CD14-positive monocyte (primary cell): Measurements from ENCODE around the gene NR2C2. TPM values are rescaled to one million over a fixed set of nuclear protein-coding genes. Genes with fewer than 3 reads are reported as not detected.

ENCODE experiments used
- DNase-seq, 3 donors: peaks; one replicate each; pipeline ENCODE4 v3.0.0-alpha.2; 2011 to 2022
- H2AFZ ChIP-seq: 2 replicates; pipeline ENCODE4 v1.6.0; 2012; ENCODE audit warnings: mild to moderate bottlenecking, low read depth, low read length, inconsistent platforms; ENCODE audit not compliant: insufficient read depth, poor library complexity, severe bottlenecking
- H3K27ac ChIP-seq, 2 donors: 1 replicate in 1 of 2; 2 replicates in 1 of 2; pipeline ENCODE4 v1.5.1; 2012 to 2013; ENCODE audit warnings: low read length in 2 of 2, control low read depth in 1 of 2, inconsistent platforms in 1 of 2, low read depth in 1 of 2, mild to moderate bottlenecking in 1 of 2
- H3K27me3 ChIP-seq, 2 donors: one replicate each; pipeline versions ENCODE4 v1.6.0 to v1.6.1; 2011 to 2013; ENCODE audit warnings: low read length in 2 of 2; ENCODE audit not compliant: control insufficient read depth in 2 of 2, insufficient read depth in 2 of 2
- H3K36me3 ChIP-seq, 2 donors: replicated peaks in 1 of 2; 1 replicate in 1 of 2; 2 replicates in 1 of 2; pipeline versions ENCODE4 v1.5.1 to v1.6.1; 2012 to 2013; ENCODE audit warnings: low read length in 2 of 2, control low read depth in 1 of 2, inconsistent platforms in 1 of 2, mild to moderate bottlenecking in 1 of 2; ENCODE audit not compliant: insufficient read depth in 2 of 2, control insufficient read depth in 1 of 2
- H3K4me1 ChIP-seq, 2 donors: 1 replicate in 1 of 2; 2 replicates in 1 of 2; pipeline versions ENCODE4 v1.5.1 to v1.6.1; 2012 to 2013; ENCODE audit warnings: low read length in 2 of 2, control low read depth in 1 of 2, inconsistent platforms in 1 of 2, mild to moderate bottlenecking in 1 of 2, moderate library complexity in 1 of 2; ENCODE audit not compliant: insufficient read depth in 2 of 2, control insufficient read depth in 1 of 2
- H3K4me2 ChIP-seq: replicated peaks from 2 replicates; pipeline ENCODE3; 2012; ENCODE audit warnings: low read length, moderate library complexity, mild to moderate bottlenecking; ENCODE audit not compliant: poor library complexity, severe bottlenecking; ENCODE audit errors: extremely low read depth
- H3K4me3 ChIP-seq, 3 experiments: fragments of 200-600 bp in 1 of 3; sonication (generic) in 1 of 3; replicated peaks in 1 of 3; 1 replicate in 2 of 3; 2 replicates in 1 of 3; pipeline ENCODE4 v1.5.1; 2011 to 2013; ENCODE audit warnings: low read length in 3 of 3, mild to moderate bottlenecking in 3 of 3, control low read depth in 2 of 3, low read depth in 2 of 3, inconsistent platforms in 1 of 3, moderate library complexity in 1 of 3
- H3K79me2 ChIP-seq: 2 replicates; pipeline ENCODE4 v1.6.0; 2012; ENCODE audit warnings: mild to moderate bottlenecking, control low read depth, inconsistent platforms, low read length, moderate library complexity; ENCODE audit not compliant: insufficient read depth
- H3K9ac ChIP-seq: 2 replicates; pipeline ENCODE4 v1.6.0; 2017; ENCODE audit warnings: low read length, mild to moderate bottlenecking; ENCODE audit not compliant: insufficient read depth, poor library complexity, severe bottlenecking
- H3K9me3 ChIP-seq, 2 donors: replicated peaks in 1 of 2; 1 replicate in 1 of 2; 2 replicates in 1 of 2; pipeline versions ENCODE4 v1.5.1 to v1.6.1; 2012 to 2013; ENCODE audit warnings: low read length in 2 of 2, control low read depth in 1 of 2; ENCODE audit not compliant: control insufficient read depth in 1 of 2, insufficient read depth in 1 of 2
- H4K20me1 ChIP-seq: 2 replicates; pipeline ENCODE4 v1.6.0; 2012; ENCODE audit warnings: mild to moderate bottlenecking, low read length, control low read depth, moderate library complexity; ENCODE audit not compliant: insufficient read depth
- H3K27ac Mint-ChIP-seq, 7 donors: one replicate each; pipeline ENCODE4 v1.8.0; 2020; ENCODE audit warnings: mild to moderate bottlenecking in 7 of 7, mixed read lengths in 7 of 7, moderate library complexity in 6 of 7, inconsistent platforms in 2 of 7
- H3K27me3 Mint-ChIP-seq, 3 donors: one replicate each; pipeline ENCODE4 v1.8.0; 2021 to 2022; ENCODE audit warnings: low read depth in 3 of 3, mild to moderate bottlenecking in 3 of 3, mixed read lengths in 3 of 3, moderate library complexity in 3 of 3, inconsistent platforms in 1 of 3
- H3K36me3 Mint-ChIP-seq, 2 donors: one replicate each; pipeline ENCODE4 v1.8.0; 2020; ENCODE audit warnings: mixed read lengths in 2 of 2, inconsistent platforms in 1 of 2, mild to moderate bottlenecking in 1 of 2
- H3K4me1 Mint-ChIP-seq: one replicate; pipeline ENCODE4 v1.8.0; 2020; ENCODE audit warnings: mild to moderate bottlenecking, mixed read lengths
- H3K4me3 Mint-ChIP-seq, 2 donors: one replicate each; pipeline ENCODE4 v1.8.0; 2020; ENCODE audit warnings: mild to moderate bottlenecking in 2 of 2, mixed read lengths in 2 of 2, moderate library complexity in 1 of 2
- H3K9me3 Mint-ChIP-seq, 7 donors: one replicate each; pipeline ENCODE4 v1.8.0; 2020 to 2022; ENCODE audit warnings: mixed read lengths in 7 of 7, mild to moderate bottlenecking in 6 of 7, moderate library complexity in 6 of 7, inconsistent platforms in 2 of 7
- WGBS: methylation state at CpG from one replicate; pipeline ENCODE4 v1.1.5; 2013; ENCODE audit warnings: missing lambda C conversion rate; ENCODE audit not compliant: insufficient coverage; 5-methylcytosine and 5-hydroxymethylcytosine counted together
- intact Hi-C, 2 donors: fragments of 100-400 bp; cut with micrococcal nuclease; formaldehyde crosslinking; loops; one replicate each; pipeline versions ENCODE4 v1.15.0 to v1.15.1; 2023
- polyA plus RNA-seq, 3 donors: library from polyadenylated mRNA; depleted of rRNA in 1 of 3; unstranded in 2 of 3; stranded (reverse) in 1 of 3; fragments of 300-500 nt in 2 of 3; fragments of >200 nt in 1 of 3; fragmentation: Illumina TruSeq in 2 of 3; gene quantifications; 1 replicate in 2 of 3; 2 replicates in 1 of 3; pipeline ENCODE4 v1.2.3, GENCODE V29; 2012 to 2021
- TF ChIP-seq, protein P1 (sequence below): fragments of 200-600 bp; IDR thresholded peaks from one replicate; pipeline ENCODE4 v1.8.0; 2022; ENCODE audit warnings: antibody characterized with exemption, mild to moderate bottlenecking

NR2C2 gene
- polyA plus RNA-seq, 3 donors, result 3.4 to 24.9 (median 3.8) TPM

DNA sequence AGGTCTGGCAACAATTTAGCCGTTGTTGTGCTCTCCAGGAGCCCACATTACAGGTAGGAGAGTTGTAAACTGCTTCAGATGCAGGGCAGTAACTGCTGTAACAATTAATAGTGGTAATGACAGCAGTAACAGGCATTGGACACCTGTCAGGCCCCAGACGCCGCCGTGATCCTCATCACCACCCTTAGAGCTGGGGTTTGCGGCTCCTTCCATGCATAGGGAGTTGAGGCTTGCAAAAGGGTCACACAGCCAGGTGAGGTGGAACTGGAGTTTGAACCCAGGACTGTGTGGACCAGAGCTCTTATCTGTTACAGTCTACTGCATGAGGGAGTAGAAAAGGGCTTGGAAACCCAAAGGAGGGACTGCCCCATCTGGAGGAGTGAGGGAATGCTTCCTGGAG lies 26.8 kb upstream of the NR2C2 start:
- H2AFZ ChIP-seq, result no peak overlapping the region
- H4K20me1 ChIP-seq, result no peaks in the 10 kb centered on the region
- WGBS, result 100% methylated on average over 2 of the region's 5 CpGs
- H3K27ac ChIP-seq, result no peak overlapping the region
- H3K79me2 ChIP-seq, result no peaks in the 10 kb centered on the region
- H3K4me1 Mint-ChIP-seq, result no peaks in the 10 kb centered on the region
- H3K4me3 ChIP-seq, result no peak overlapping the region
- no peak for DNase-seq
- H3K4me1 ChIP-seq, result no peaks in the 10 kb centered on the region
- no peak overlapping the region for H3K4me3 Mint-ChIP-seq
- no peaks in the 10 kb centered on the region for H3K9me3 ChIP-seq
- no peaks in the 10 kb centered on the region for H3K27me3 ChIP-seq
- H3K9ac ChIP-seq, result no peak overlapping the region
- no peak overlapping the region for H3K4me2 ChIP-seq
- H3K27me3 Mint-ChIP-seq, result peaks cover 0 to 6% (median 2%) of the 10 kb centered on the region in 3 donors
- TF ChIP-seq, protein P1, sequence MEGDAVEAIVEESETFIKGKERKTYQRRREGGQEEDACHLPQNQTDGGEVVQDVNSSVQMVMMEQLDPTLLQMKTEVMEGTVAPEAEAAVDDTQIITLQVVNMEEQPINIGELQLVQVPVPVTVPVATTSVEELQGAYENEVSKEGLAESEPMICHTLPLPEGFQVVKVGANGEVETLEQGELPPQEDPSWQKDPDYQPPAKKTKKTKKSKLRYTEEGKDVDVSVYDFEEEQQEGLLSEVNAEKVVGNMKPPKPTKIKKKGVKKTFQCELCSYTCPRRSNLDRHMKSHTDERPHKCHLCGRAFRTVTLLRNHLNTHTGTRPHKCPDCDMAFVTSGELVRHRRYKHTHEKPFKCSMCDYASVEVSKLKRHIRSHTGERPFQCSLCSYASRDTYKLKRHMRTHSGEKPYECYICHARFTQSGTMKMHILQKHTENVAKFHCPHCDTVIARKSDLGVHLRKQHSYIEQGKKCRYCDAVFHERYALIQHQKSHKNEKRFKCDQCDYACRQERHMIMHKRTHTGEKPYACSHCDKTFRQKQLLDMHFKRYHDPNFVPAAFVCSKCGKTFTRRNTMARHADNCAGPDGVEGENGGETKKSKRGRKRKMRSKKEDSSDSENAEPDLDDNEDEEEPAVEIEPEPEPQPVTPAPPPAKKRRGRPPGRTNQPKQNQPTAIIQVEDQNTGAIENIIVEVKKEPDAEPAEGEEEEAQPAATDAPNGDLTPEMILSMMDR, result no peak
- H3K36me3 Mint-ChIP-seq, result no peaks in the 10 kb centered on the region
- no peaks in the 10 kb centered on the region for H3K9me3 Mint-ChIP-seq
- H3K36me3 ChIP-seq, result no peaks in the 10 kb centered on the region
- no peak overlapping the region for H3K27ac Mint-ChIP-seq
- intact Hi-C loops, result loop anchor here (2.0 to 10.0 kb wide), 4 partner anchors 126 to 288 kb away; no protein-coding TSS in a partner anchor

DNA sequence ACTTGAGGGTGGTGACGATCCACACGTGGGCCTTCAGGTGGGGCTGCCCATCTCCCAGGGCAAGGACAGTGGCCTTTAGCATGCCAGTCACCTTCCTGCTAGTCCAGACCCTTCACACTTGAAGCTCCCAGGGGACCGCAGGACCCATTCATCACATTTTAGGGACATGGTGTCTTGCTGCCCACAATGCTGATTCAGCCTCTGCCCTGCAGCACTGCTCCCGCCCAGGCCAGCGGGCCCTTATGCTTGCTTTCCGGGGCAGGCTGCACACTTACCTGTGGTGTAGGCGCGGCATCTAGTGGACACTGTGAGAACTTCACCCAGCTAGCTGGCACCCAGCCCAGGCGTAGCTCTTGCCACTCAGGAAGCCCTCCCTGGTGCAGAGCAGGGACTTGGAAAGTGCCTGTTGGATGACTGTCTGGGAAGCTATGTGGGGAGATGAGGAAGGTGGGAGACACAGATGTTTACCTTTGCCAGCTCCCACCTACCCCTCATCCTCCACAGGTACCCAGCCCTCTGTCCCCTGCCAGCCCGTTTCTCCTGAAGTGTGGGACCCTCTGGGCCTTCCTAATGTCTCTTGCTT lies 26.3 kb upstream of the NR2C2 start:
- Mint-ChIP-seq H3K4me1 (no peaks in the 10 kb centered on the region), H3K4me3 (no peak overlapping the region), H3K36me3 (no peaks in the 10 kb centered on the region), H3K9me3 (no peaks in the 10 kb centered on the region), H3K27ac (no peak overlapping the region), H3K27me3 (peaks cover 0 to 6% (median 2%) of the 10 kb centered on the region in 3 donors)
- 16% methylated on average over 9 of the region's 10 CpGs for WGBS
- H3K79me2 ChIP-seq, result no peaks in the 10 kb centered on the region
- H3K9me3 ChIP-seq, result no peaks in the 10 kb centered on the region
- H3K36me3 ChIP-seq, result no peaks in the 10 kb centered on the region
- H4K20me1 ChIP-seq, result no peaks in the 10 kb centered on the region
- peak; percentile 58 to 74 (median 71) for DNase-seq
- H3K4me3 ChIP-seq, result no peak overlapping the region
- no peak overlapping the region for H3K27ac ChIP-seq
- no peak overlapping the region for H2AFZ ChIP-seq
- H3K9ac ChIP-seq, result no peak overlapping the region
- TF ChIP-seq, protein P1, result peak; percentile 99
- no peaks in the 10 kb centered on the region for H3K27me3 ChIP-seq
- H3K4me2 ChIP-seq, result no peak overlapping the region
- H3K4me1 ChIP-seq, result no peaks in the 10 kb centered on the region
- intact Hi-C loops, result loop anchor here (2.0 to 10.0 kb wide), 4 partner anchors 126 to 288 kb away; no protein-coding TSS in a partner anchor
